Mesenteric fat pad (tissue), 1 donor: ENCODE data around the gene ITGB8. TPM values are rescaled to one million over a fixed set of nuclear protein-coding genes. Genes with fewer than 3 reads are reported as not detected.
"Not testable (repeated sequence)": the region's sequence is repeated elsewhere in the genome, so short reads cannot be mapped to it uniquely, and the experiment has no call there.

ENCODE experiments used
- DNase-seq: peaks from one replicate; pipeline ENCODE4 v3.0.0-alpha.2; 2020; ENCODE audit warnings: low spot score
- long read RNA-seq: library from polyadenylated mRNA; unstranded; transcript quantifications from one replicate; pipeline ENCODE4 v2.0.0, GENCODE V29; 2020
- total RNA-seq: library from RNA; stranded (reverse); fragmentation: NEBNext Ultra II Directional; extraction: Animal tissue kit (Norgen Biotek cat#: 25700); gene quantifications from one replicate; pipeline ENCODE4 v1.2.1, GENCODE V29; 2021
- donor health status: DM: yes; HTN: yes; CAD: no.

The ITGB8 gene
- 6.1 TPM for total RNA-seq
- long read RNA-seq, partial matches to known transcripts: 0 of 1 reads
- long read RNA-seq, other reads (novel, unspliced or antisense): 1 of 1 reads

- peak; percentile 93 for DNase-seq
These were observed at the start of gene ITGB8 for GRCh38 chr7:20330239-20330927. Gene ITGB8, plus strand, starts transcription at chr7:20330900. Its CDS starts 907 bp downstream, at chr7:20331807.

GRCh38 chr7:20282959-20283358 is 47.7 kb upstream of the ITGB8 start:
- DNase-seq: no peak

- no peak for DNase-seq
These were observed 47.3 kb upstream of the ITGB8 start for GRCh38 chr7:20283385-20283784.

- no peak for DNase-seq
These were observed 46.5 kb upstream of the ITGB8 start for GRCh38 chr7:20284003-20284770.

GRCh38 chr7:20284771-20285143 is 45.9 kb upstream of the ITGB8 start:
- DNase-seq: no peak

GRCh38 chr7:20287317-20287716 is 43.4 kb upstream of the ITGB8 start:
- no peak for DNase-seq

GRCh38 chr7:20288036-20288435 is 42.7 kb upstream of the ITGB8 start:
- no peak for DNase-seq

- no peak for DNase-seq
These were observed 40.1 kb upstream of the ITGB8 start for GRCh38 chr7:20290505-20291111.

GRCh38 chr7:20293336-20293735 is 37.4 kb upstream of the ITGB8 start:
- no peak for DNase-seq

- no peak for DNase-seq
These were observed 34.3 kb upstream of the ITGB8 start for GRCh38 chr7:20296444-20296843.

- DNase-seq: no peak
These were observed 33.8 kb upstream of the ITGB8 start for GRCh38 chr7:20296901-20297300.

- no peak for DNase-seq
These were observed 32.2 kb upstream of the ITGB8 start for GRCh38 chr7:20298486-20298901.

GRCh38 chr7:20299145-20299544 is 31.6 kb upstream of the ITGB8 start:
- DNase-seq: no peak

- DNase-seq: no peak
These were observed 30.9 kb upstream of the ITGB8 start for GRCh38 chr7:20299647-20300312.

GRCh38 chr7:20301311-20301939 is 29.3 kb upstream of the ITGB8 start:
- no peak for DNase-seq

GRCh38 chr7:20302300-20302699 is 28.4 kb upstream of the ITGB8 start:
- DNase-seq: not testable (repeated sequence)

- DNase-seq: no peak
These were observed 27.8 kb upstream of the ITGB8 start for GRCh38 chr7:20302891-20303290.

GRCh38 chr7:20304366-20304765 is 26.3 kb upstream of the ITGB8 start:
- no peak for DNase-seq

- DNase-seq: no peak
These were observed 25.0 kb upstream of the ITGB8 start for GRCh38 chr7:20305726-20306125.

GRCh38 chr7:20306180-20306946 is 24.3 kb upstream of the ITGB8 start:
- DNase-seq: no peak
